Activated naive CD8-positive, alpha-beta T cell treated with anti-CD3 and anti-CD28 coated beads, Interleukin-2, amount 50 U/mL, for 16 hours (primary cell): ENCODE measurements around the gene SLC6A16.
"Not testable (repeated sequence)": the region's sequence is repeated elsewhere in the genome, so short reads cannot be mapped to it uniquely, and the experiment has no call there.

ENCODE experiments used
- DNase-seq: peaks from one replicate; pipeline ENCODE4 v3.0.0-alpha.2; 2020; ENCODE audit warnings: low read depth, low spot score

Gene SLC6A16

DNA sequence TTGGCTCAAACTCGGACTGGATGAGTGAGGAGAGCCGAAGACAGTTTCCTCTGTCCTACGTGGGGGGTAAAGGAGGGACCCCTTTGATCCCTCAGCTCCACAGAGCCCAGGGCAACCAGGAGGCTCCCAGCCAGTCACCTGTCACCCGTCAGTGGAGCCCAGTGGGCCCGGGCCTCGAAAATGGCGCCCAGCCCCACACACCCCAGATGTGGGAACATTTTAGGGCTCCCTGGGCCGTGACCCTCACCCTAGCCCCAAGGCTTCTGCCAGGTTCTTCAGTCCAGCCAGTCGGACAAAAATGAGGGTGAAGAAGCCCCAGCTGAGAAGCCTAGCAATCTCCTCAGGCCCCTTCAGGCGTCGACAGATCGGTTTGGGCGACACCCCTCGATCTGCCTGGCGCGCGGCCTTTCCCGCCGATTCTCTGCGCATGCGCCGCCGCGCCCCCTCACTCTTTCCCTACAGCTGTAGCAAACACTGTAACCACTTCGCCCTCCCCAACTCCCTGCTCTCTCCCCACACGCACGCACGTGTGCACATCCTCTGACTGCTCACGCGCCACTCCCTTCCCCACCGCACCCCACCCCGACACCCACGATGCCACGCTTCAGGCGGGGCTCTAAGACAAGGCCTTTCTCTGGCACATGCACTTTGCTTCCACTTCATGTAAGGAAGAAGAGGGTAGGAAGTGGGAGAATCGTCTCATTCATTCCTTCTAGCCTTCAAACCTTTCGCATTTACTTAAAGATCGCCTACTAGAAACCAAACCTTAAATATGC is at the start of gene SLC6A16:
Gene SLC6A16, minus strand, starts transcription at position 391 of the 776 bp plus-strand sequence. CDS start 13,844 bp downstream, outside the sequence.
- DNase-seq, result no peak

DNA sequence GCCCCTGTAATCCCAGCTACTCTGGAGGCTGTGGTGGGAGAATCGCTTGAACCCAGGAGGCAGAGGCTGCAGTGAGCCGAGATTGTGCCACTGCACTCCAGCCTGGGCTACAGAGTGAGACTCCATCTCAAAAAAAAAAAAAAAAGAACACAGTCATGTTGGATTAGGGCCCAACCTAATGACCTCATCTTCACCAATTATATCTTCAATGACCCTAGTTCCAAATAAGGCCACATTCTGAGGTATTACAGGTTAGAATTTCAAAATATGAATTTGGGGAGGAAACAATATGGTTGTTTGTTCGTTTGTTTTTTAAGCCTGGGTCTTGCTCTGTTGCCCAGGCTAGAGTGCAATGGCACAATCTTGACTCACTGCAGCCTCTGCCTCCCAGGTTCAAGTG is 48.2 kb upstream of the SLC6A16 start:
- not testable (repeated sequence) for DNase-seq

DNA sequence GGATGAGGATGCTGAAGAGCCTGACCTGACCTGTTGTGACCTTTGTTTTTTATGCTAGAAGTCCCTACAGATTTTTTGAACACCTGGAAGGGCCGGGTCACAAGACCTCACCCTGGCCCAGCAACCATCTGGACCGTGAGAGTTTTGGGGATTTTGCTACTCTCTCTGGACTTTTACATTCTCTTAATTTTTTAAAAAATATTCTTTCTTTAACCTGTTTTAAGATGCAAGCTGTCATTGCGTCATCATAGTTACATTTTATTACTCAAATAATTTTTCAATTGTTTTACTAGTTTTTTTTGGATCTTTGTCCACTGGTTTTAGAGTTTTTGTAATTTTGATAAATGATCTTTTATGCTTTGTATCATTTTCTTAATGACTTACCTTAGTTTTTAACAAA is 46.2 kb upstream of the SLC6A16 start:
- DNase-seq, result no peak

- no peak for DNase-seq
Observed at GRCh38 chr19:49368711-49369358, 43.8 kb upstream of the SLC6A16 start.

DNA sequence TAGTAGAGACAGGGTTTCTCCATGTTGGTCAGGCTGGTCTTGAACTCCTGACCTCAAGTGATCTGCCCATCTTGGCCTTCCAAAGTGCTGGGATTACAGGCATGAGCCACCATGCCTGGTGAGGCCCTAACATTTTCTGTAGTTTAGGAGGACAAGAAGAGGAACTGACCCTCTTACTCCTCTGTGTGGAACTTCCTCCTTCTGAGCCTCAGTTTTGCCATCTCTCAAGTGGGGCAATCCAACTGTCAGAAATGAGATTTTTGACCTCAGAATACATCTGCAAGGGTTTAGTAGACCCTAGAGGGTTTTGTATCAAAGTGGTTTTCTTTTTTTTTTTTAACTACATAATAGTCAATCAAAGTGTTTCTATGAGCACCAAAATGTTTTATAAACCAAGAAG is 41.1 kb upstream of the SLC6A16 start:
- DNase-seq, result no peak

DNA sequence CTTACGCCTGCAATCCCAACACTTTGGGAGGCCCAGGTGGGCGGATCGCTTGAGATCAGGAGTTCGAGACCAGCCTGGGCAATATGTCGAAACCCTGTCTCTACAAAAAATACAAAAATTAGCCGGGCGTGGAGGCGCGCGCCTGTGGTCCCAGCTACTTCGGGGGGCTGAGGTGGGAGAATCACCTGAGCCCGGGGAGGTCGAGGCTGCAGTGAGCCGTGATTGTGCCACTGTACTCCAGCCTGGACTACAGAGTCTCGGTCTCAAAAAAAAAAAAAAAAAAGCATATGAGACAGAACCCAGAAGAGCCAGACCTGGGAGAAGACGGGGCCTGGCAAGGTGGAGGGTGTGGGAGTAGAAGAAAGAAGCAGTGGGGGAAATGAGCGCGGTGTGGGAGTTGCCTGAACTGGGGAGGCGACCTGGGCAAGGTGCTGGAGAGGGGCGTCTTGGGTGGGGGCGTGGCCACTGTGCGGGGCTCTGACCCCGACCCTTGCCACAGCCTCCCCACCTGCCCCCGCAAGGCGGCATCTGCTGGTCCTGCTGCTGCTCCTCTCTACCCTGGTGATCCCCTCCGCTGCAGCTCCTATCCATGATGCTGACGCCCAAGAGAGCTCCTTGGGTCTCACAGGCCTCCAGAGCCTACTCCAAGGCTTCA is 39.2 kb upstream of the SLC6A16 start:
- no peak for DNase-seq

- peak; percentile 26 for DNase-seq
Observed at GRCh38 chr19:49363268-49364082, 38.5 kb upstream of the SLC6A16 start, which contains the start of gene DKKL1. DKKL1 (plus strand) TSS chr19:49363877; CDS start chr19:49363999, 122 bp downstream.

DNA sequence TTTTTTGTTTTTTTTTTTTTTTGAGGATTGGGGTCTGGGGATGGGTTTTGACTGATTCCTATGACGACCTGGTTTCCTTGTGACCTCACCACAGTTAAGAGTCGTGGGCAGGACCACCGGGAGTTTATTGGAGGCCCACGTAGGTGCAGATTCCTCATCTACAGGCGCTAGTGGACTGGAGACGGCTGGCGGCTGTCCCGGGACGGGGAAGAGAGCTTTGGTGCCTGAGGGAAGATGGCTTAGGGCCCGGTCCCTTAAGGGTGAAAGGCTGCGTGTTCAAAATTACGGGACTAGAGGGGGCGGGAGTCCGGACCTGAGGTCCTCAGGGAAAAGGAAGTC is 37.9 kb upstream of the SLC6A16 start:
- DNase-seq, result no peak

DNA sequence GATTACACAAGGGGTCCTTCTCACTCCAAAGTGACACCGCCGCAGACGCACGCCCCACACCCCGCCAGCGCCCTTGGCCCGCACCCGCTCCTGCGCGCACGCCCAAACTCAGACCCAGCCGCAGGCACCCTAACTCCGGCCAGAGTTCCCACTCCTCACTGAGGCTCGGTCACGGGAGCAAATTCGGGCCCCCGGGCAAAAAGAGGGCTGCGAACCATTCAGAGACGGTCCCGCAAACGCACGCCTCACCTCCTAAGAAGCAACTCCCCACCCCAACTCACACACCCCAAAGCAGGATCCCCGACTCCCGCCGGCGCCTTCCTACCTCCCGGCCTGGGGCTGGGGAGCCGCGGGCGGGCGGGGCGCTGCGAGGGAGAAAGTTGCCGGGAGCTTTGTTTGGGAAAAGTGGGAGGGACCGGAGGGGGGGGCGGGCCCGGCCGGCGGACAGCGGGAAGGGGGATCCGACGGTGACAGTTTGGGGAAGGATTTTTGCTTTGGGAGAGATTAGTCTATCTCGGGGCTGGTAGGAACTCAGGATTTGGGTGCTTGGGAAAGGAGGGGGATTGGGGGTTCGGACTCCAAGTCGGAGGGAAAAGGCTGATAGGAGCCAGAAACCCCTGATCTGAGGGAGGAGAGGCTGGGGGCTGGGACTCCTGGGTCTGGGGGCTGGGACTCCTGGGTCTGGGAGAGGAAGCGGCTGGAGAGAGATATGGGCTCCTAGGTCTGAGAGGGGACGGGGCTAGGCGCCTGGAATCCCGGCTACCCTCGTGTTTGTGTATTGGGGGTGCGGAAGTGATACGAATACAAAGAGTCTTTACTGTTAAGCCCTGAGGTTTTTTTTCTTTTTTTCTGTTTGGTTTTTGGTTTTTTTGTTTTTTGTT is 37.3 kb upstream of the SLC6A16 start, which contains the start of gene TEAD2:
Gene TEAD2, minus strand, starts transcription at position 369 of the 881 bp plus-strand sequence. CDS start 2,341 bp downstream, outside the sequence.
- no peak for DNase-seq

GRCh38 chr19:49361438-49362047 is 36.6 kb upstream of the SLC6A16 start:
- DNase-seq, result no peak

DNA sequence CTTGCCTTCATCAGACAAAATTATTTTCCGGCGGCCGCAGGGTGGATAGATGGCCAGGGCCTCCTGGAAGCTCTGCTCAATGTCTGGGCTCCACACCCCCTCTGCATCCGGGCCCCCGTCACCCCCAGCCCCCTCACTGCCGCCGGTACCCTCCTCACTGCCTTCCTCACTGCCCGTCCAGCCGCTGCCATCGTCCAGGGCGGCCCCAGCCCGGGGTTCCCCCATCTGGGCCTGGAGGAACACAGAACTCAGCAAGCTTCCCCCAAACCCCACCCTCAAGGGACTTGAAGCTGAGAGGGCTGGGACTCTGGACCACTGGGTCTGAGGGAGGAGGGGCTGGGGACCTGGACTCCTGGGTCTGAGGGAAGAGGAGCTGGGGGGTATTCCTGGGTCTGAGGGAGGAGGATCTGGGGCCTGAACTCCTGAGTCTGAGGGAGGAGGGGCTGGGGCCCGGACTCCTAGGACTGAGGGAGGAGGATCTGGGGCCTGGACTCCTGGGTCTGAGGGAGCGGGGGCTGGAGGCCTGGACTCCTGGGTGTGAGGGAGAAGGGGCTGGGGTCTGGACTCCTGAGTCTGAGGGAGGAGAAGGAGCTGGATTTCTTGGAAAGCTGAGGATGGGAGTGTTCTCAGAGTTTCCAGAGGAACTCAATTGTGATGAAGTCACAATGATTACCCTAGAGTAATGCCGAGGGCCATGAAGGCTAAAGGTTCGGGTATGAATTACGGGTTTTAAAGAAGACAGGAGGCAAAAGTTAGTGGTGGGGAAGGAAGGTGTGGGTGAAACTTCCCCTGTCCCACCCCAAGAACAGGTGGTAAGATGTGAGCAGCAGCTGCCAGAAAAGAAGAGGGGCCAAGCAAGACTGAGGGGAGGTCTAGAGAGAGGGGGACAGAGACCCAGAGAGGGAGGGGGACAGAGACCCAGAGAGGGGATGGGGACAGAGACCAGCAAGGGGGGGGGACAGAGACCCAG is 35.1 kb upstream of the SLC6A16 start:
- DNase-seq, result no peak

DNA sequence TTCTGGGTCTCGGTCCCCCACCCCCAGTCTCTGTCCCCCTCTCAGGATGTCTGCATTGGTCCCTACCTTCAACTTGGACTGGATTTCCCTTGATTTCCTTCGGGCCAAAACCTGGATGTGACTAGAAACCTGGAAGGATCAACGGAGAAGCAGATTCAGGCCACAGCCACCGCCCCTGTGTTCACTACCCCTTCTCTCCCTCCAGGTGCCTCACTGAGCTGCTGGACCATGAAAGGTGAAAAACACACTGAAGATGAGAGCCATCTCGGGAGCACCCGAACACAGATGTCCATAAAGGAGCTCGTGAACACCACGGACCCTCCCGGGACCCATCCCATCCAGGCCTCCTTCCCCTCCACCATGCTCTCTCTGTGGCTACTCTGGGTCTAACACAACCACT is 32.2 kb upstream of the SLC6A16 start:
- no peak for DNase-seq

DNA sequence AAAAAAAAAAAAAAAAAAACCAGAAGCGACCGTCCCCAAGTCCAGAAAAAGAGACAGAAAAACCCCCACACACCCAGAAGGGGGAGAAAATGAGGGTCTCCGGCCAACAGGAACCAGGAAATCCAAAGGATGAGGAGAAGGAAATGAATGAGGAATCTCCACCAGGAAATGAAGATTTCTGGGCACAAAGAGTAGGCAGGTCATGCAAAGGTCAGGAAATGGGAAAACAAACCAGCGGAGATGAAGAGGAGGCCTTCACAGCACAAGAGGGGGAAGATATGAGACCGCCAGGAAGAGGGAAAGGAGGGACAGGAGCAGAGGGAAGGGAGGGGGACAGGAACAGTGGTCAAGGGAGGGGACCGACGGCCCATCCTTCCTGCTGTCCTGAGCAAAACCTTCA is 31.4 kb upstream of the SLC6A16 start:
- no peak for DNase-seq

- DNase-seq, result no peak
Observed at GRCh38 chr19:49355909-49356353, 30.9 kb upstream of the SLC6A16 start.

- no peak for DNase-seq
Observed at GRCh38 chr19:49349567-49349966, 24.6 kb upstream of the SLC6A16 start.

- DNase-seq, result no peak
Observed at GRCh38 chr19:49348305-49349189, 23.6 kb upstream of the SLC6A16 start.

- no peak for DNase-seq
Observed at GRCh38 chr19:49347835-49348234, 22.8 kb upstream of the SLC6A16 start.

GRCh38 chr19:49347191-49347590 is 22.2 kb upstream of the SLC6A16 start:
- no peak for DNase-seq
